Dendritic cell treated with granulocyte-macrophage colony-stimulating factor and Interleukin-4, amounts not matched to agents 40 ng/mL and 50 ng/mL, for 4 days (primary cell): Measurements from ENCODE around the gene RGMA.

Experiments used
- H3K27ac Mint-ChIP-seq: one replicate; pipeline ENCODE4 v1.8.0; 2022; ENCODE audit warnings: mild to moderate bottlenecking, mixed read lengths
- H3K27me3 Mint-ChIP-seq: one replicate; pipeline ENCODE4 v1.8.0; 2022; ENCODE audit warnings: mild to moderate bottlenecking, mixed read lengths
- H3K36me3 Mint-ChIP-seq: one replicate; pipeline ENCODE4 v1.8.0; 2022; ENCODE audit warnings: low read depth, mixed read lengths
- H3K4me1 Mint-ChIP-seq: one replicate; pipeline ENCODE4 v1.8.0; 2022; ENCODE audit warnings: low read depth, mixed read lengths
- H3K4me3 Mint-ChIP-seq: one replicate; pipeline ENCODE4 v1.8.0; 2022; ENCODE audit warnings: mild to moderate bottlenecking, moderate library complexity, mixed read lengths
- H3K9me3 Mint-ChIP-seq: one replicate; pipeline ENCODE4 v1.8.0; 2022; ENCODE audit warnings: mixed read lengths
- intact Hi-C: fragments of 100-400 bp; cut with micrococcal nuclease; formaldehyde crosslinking; loops from one replicate; pipeline ENCODE4 v1.15.0; 2022

The RGMA gene

GRCh38 chr15:93088981-93089726 is at the start of gene RGMA:
RGMA (minus strand) TSS chr15:93089211; CDS start chr15:93088932, 279 bp downstream.
- Mint-ChIP-seq H3K36me3 (no peaks in the 10 kb centered on the region), H3K4me1 (peaks cover 17% of the 10 kb centered on the region), H3K9me3 (no peaks in the 10 kb centered on the region), H3K27me3 (peaks cover 53% of the 10 kb centered on the region), H3K4me3 (peak within 1 kb of the TSS; percentile 76), H3K27ac (no peak within 1 kb of the TSS)
- intact Hi-C loops: loop anchor here (1.0 to 10.0 kb wide), 2 partner anchors 212 to 886 kb away; no protein-coding TSS in a partner anchor

GRCh38 chr15:93136606-93137005 is 47.6 kb upstream of the RGMA start:
- Mint-ChIP-seq H3K27ac (no peak overlapping the region), H3K27me3 (peaks cover 6% of the 10 kb centered on the region), H3K4me3 (no peak overlapping the region), H3K9me3 (no peaks in the 10 kb centered on the region), H3K4me1 (peaks cover 6% of the 10 kb centered on the region), H3K36me3 (no peaks in the 10 kb centered on the region)
- intact Hi-C loops: no loop called here

- Mint-ChIP-seq H3K27me3 (peaks cover 6% of the 10 kb centered on the region), H3K27ac (no peak overlapping the region), H3K4me3 (no peak overlapping the region), H3K36me3 (no peaks in the 10 kb centered on the region), H3K9me3 (no peaks in the 10 kb centered on the region), H3K4me1 (peaks cover 6% of the 10 kb centered on the region)
- intact Hi-C loops: no loop called here
Measured at GRCh38 chr15:93135997-93136397, 47.0 kb upstream of the RGMA start.

- Mint-ChIP-seq H3K36me3 (no peaks in the 10 kb centered on the region), H3K27ac (no peak overlapping the region), H3K4me3 (no peak overlapping the region), H3K27me3 (peaks cover 6% of the 10 kb centered on the region), H3K9me3 (no peaks in the 10 kb centered on the region), H3K4me1 (peaks cover 6% of the 10 kb centered on the region)
- intact Hi-C loops: no loop called here
Measured at GRCh38 chr15:93135459-93135858, 46.4 kb upstream of the RGMA start.

GRCh38 chr15:93131485-93132095 is 42.6 kb upstream of the RGMA start:
- H3K36me3 Mint-ChIP-seq: no peaks in the 10 kb centered on the region
- H3K27ac Mint-ChIP-seq: no peak overlapping the region
- no peak overlapping the region for H3K4me3 Mint-ChIP-seq
- intact Hi-C loops: no loop called here
- no peaks in the 10 kb centered on the region for H3K9me3 Mint-ChIP-seq
- no peaks in the 10 kb centered on the region for H3K27me3 Mint-ChIP-seq
- peaks cover 6% of the 10 kb centered on the region for H3K4me1 Mint-ChIP-seq

GRCh38 chr15:93129702-93130488 is 40.9 kb upstream of the RGMA start:
- H3K36me3 Mint-ChIP-seq: no peaks in the 10 kb centered on the region
- peaks cover 4% of the 10 kb centered on the region for H3K4me1 Mint-ChIP-seq
- no peak overlapping the region for H3K4me3 Mint-ChIP-seq
- no peak overlapping the region for H3K27ac Mint-ChIP-seq
- H3K9me3 Mint-ChIP-seq: no peaks in the 10 kb centered on the region
- intact Hi-C loops: no loop called here
- H3K27me3 Mint-ChIP-seq: no peaks in the 10 kb centered on the region

- no peaks in the 10 kb centered on the region for H3K36me3 Mint-ChIP-seq
- no peak overlapping the region for H3K27ac Mint-ChIP-seq
- no peaks in the 10 kb centered on the region for H3K4me1 Mint-ChIP-seq
- intact Hi-C loops: no loop called here
- H3K4me3 Mint-ChIP-seq: no peak overlapping the region
- no peaks in the 10 kb centered on the region for H3K9me3 Mint-ChIP-seq
- no peaks in the 10 kb centered on the region for H3K27me3 Mint-ChIP-seq
Measured at GRCh38 chr15:93127286-93127685, 38.3 kb upstream of the RGMA start.

- Mint-ChIP-seq H3K9me3 (no peaks in the 10 kb centered on the region), H3K27me3 (no peaks in the 10 kb centered on the region), H3K36me3 (no peaks in the 10 kb centered on the region), H3K4me3 (no peak overlapping the region), H3K27ac (no peak overlapping the region), H3K4me1 (no peaks in the 10 kb centered on the region)
- intact Hi-C loops: no loop called here
Measured at GRCh38 chr15:93126599-93126998, 37.6 kb upstream of the RGMA start.

GRCh38 chr15:93126148-93126547 is 37.1 kb upstream of the RGMA start:
- no peaks in the 10 kb centered on the region for H3K9me3 Mint-ChIP-seq
- no peaks in the 10 kb centered on the region for H3K36me3 Mint-ChIP-seq
- no peaks in the 10 kb centered on the region for H3K4me1 Mint-ChIP-seq
- H3K4me3 Mint-ChIP-seq: no peak overlapping the region
- H3K27ac Mint-ChIP-seq: no peak overlapping the region
- intact Hi-C loops: no loop called here
- no peaks in the 10 kb centered on the region for H3K27me3 Mint-ChIP-seq

- no peak overlapping the region for H3K27ac Mint-ChIP-seq
- peaks cover 4% of the 10 kb centered on the region for H3K27me3 Mint-ChIP-seq
- intact Hi-C loops: no loop called here
- H3K9me3 Mint-ChIP-seq: no peaks in the 10 kb centered on the region
- H3K4me1 Mint-ChIP-seq: no peaks in the 10 kb centered on the region
- no peak overlapping the region for H3K4me3 Mint-ChIP-seq
- H3K36me3 Mint-ChIP-seq: no peaks in the 10 kb centered on the region
Measured at GRCh38 chr15:93124126-93124525, 35.1 kb upstream of the RGMA start.

GRCh38 chr15:93121973-93122910 is 33.2 kb upstream of the RGMA start:
- Mint-ChIP-seq H3K4me3 (no peak overlapping the region), H3K27ac (no peak overlapping the region), H3K27me3 (peaks cover 11% of the 10 kb centered on the region), H3K36me3 (no peaks in the 10 kb centered on the region), H3K4me1 (no peaks in the 10 kb centered on the region), H3K9me3 (no peaks in the 10 kb centered on the region)
- intact Hi-C loops: no loop called here

GRCh38 chr15:93121107-93121506 is 32.1 kb upstream of the RGMA start:
- intact Hi-C loops: no loop called here
- H3K27ac Mint-ChIP-seq: no peak overlapping the region
- peaks cover 15% of the 10 kb centered on the region for H3K27me3 Mint-ChIP-seq
- H3K36me3 Mint-ChIP-seq: no peaks in the 10 kb centered on the region
- H3K4me1 Mint-ChIP-seq: no peaks in the 10 kb centered on the region
- H3K4me3 Mint-ChIP-seq: no peak overlapping the region
- no peaks in the 10 kb centered on the region for H3K9me3 Mint-ChIP-seq

- Mint-ChIP-seq H3K4me3 (no peak overlapping the region), H3K4me1 (no peaks in the 10 kb centered on the region), H3K9me3 (no peaks in the 10 kb centered on the region), H3K27me3 (peaks cover 19% of the 10 kb centered on the region), H3K36me3 (no peaks in the 10 kb centered on the region), H3K27ac (no peak overlapping the region)
- intact Hi-C loops: no loop called here
Measured at GRCh38 chr15:93118904-93119303, 29.9 kb upstream of the RGMA start.
